ENCODE results near the gene DARS1.

DARS1 gene

DNA sequence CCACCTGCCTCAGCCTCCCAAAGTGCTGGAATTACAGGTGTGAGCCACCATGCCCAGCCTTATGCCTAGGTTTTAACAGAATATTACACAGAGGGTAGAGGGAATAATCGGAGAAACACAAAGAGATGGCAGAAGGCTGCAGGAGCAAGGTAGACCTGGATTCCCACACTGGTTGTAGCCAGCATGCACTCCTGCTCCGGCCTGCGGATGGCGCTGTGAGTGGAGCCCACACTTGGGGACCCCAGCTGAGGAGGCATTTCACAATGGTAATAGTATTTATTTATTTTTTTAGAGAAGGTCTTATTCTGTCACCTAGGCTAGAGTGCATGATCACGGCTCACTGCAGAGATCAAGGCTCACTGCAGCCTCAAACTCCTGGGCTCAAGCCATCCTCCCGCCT, 38.8 kb upstream of the DARS1 start:
- Histone ChIP-seq H3K27me3 (ENCODE audit: control insufficient read depth, insufficient read depth, low read length) (peaks cover 3% of the 10 kb centered on the region), H3K4me1 (ENCODE audit: control insufficient read depth, insufficient read depth, low read length) (peaks cover 7% of the 10 kb centered on the region), H3K36me3 (ENCODE audit: control insufficient read depth, insufficient read depth, low read length) (no peaks in the 10 kb centered on the region), H3K9ac (ENCODE audit: low read depth, low read length) (no peak overlapping the region), H3K9me3 (ENCODE audit: control insufficient read depth, insufficient read depth, low read length) (no peaks in the 10 kb centered on the region), H3K4me3 (ENCODE audit: low read depth, low read length) (no peak overlapping the region)

- no peaks in the 10 kb centered on the region for H3K9me3 ChIP-seq (ENCODE audit: control insufficient read depth, insufficient read depth, low read length)
- H3K9ac ChIP-seq (ENCODE audit: low read depth, low read length): no peak overlapping the region
These were observed 38.0 kb upstream of the DARS1 start for GRCh38 chr2:136023416-136023815.

DNA sequence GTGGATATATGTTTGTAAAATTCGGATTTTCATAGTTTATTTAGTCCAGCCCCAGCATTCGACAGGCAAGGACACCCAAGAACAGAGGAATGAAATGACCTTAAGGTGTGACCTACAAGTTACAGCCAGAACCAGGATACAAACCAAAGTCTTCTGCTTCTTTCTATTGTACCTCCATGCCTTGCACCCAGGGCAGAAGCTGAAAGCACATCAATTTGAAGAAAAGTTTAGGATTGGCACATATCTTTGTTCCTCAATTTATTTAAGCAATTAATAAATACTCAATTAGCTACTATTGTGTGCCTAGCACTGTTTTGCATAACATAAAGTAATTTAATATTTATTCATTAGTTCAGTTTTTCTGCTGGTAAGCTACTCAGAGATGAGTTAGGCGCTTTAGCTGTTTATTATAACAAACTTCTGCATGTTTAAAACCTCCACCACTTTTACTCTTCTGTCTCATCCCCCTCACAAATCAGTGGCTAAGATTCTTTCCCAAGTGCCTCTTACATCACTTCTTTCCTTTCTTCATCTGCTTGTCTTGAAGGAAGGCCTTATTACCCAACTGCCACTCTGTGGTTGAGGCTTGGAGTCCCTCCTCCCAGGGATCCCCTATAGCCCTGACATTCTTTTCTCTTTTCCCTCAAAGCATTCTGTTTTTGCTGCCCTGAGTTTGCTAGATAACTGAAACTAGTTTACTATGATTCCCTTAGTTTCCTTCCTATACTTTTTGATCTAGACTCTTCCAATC, 37.1 kb upstream of the DARS1 start:
- peaks cover 7% of the 10 kb centered on the region for H3K4me1 ChIP-seq (ENCODE audit: control insufficient read depth, insufficient read depth, low read length)
- H3K9ac ChIP-seq (ENCODE audit: low read depth, low read length): no peak overlapping the region
- peaks cover 3% of the 10 kb centered on the region for H3K27me3 ChIP-seq (ENCODE audit: control insufficient read depth, insufficient read depth, low read length)
- H3K9me3 ChIP-seq (ENCODE audit: control insufficient read depth, insufficient read depth, low read length): no peaks in the 10 kb centered on the region
- H3K4me3 ChIP-seq (ENCODE audit: low read depth, low read length): no peak overlapping the region
- no peaks in the 10 kb centered on the region for H3K36me3 ChIP-seq (ENCODE audit: control insufficient read depth, insufficient read depth, low read length)

More at GRCh38 chr2:136023416-136023815, 38.0 kb upstream of the DARS1 start:
- Histone ChIP-seq H3K4me1 (ENCODE audit: control insufficient read depth, insufficient read depth, low read length) (peaks cover 7% of the 10 kb centered on the region), H3K27me3 (ENCODE audit: control insufficient read depth, insufficient read depth, low read length) (peaks cover 3% of the 10 kb centered on the region), H3K36me3 (ENCODE audit: control insufficient read depth, insufficient read depth, low read length) (no peaks in the 10 kb centered on the region), H3K4me3 (ENCODE audit: low read depth, low read length) (no peak overlapping the region)

GRCh38 chr2:136021976-136022375, 36.5 kb upstream of the DARS1 start:
- Histone ChIP-seq H3K4me3 (ENCODE audit: low read depth, low read length) (no peak overlapping the region), H3K27me3 (ENCODE audit: control insufficient read depth, insufficient read depth, low read length) (peaks cover 3% of the 10 kb centered on the region), H3K9ac (ENCODE audit: low read depth, low read length) (no peak overlapping the region), H3K4me1 (ENCODE audit: control insufficient read depth, insufficient read depth, low read length) (peaks cover 7% of the 10 kb centered on the region), H3K9me3 (ENCODE audit: control insufficient read depth, insufficient read depth, low read length) (no peaks in the 10 kb centered on the region), H3K36me3 (ENCODE audit: control insufficient read depth, insufficient read depth, low read length) (no peaks in the 10 kb centered on the region)

DNA sequence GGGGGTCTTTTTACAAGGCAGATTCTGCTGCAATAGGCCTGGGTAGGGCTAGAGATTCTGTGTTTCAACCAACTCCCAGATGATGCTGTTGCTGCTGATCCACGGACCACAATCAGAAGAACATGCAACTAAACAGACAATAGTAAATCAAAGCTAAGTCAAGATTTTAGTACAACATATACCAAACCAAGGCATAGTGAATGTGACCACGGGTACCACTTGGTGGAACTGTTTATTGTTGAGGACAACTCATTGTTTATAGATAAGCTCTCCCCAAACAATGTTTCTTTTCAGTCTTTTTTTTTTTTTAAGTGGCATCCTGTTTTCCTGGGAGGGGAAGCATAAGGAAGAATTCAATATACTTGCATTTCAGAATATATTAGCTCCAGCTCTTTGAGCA, 36.0 kb upstream of the DARS1 start:
- Histone ChIP-seq H3K36me3 (ENCODE audit: control insufficient read depth, insufficient read depth, low read length) (no peaks in the 10 kb centered on the region), H3K27me3 (ENCODE audit: control insufficient read depth, insufficient read depth, low read length) (peaks cover 3% of the 10 kb centered on the region), H3K9me3 (ENCODE audit: control insufficient read depth, insufficient read depth, low read length) (no peaks in the 10 kb centered on the region), H3K4me3 (ENCODE audit: low read depth, low read length) (no peak overlapping the region), H3K9ac (ENCODE audit: low read depth, low read length) (no peak overlapping the region), H3K4me1 (ENCODE audit: control insufficient read depth, insufficient read depth, low read length) (peaks cover 7% of the 10 kb centered on the region)

DNA sequence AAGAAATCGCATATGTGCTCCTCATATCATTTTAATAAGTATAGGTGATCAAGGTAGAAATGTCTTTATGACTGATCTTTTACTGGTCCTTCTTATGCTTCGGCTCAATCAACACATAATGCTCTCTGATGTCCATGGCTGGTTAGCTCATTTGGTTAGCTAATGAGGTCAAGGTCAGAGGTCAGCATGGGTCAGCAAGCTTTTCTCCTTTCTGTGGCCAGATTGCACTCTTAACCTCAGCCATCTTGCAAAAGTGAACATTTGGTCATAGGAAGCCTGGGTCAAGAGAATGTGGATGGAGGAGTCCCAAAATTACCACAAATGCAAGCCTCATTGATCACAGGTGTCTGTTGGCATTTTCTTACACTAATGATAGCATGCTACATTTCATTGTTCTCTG, 35.4 kb upstream of the DARS1 start:
- peaks cover 4% of the 10 kb centered on the region for H3K4me1 ChIP-seq (ENCODE audit: control insufficient read depth, insufficient read depth, low read length)
- no peaks in the 10 kb centered on the region for H3K9me3 ChIP-seq (ENCODE audit: control insufficient read depth, insufficient read depth, low read length)
- no peaks in the 10 kb centered on the region for H3K27me3 ChIP-seq (ENCODE audit: control insufficient read depth, insufficient read depth, low read length)
- no peak overlapping the region for H3K9ac ChIP-seq (ENCODE audit: low read depth, low read length)
- H3K4me3 ChIP-seq (ENCODE audit: low read depth, low read length): no peak overlapping the region
- no peaks in the 10 kb centered on the region for H3K36me3 ChIP-seq (ENCODE audit: control insufficient read depth, insufficient read depth, low read length)

DNA sequence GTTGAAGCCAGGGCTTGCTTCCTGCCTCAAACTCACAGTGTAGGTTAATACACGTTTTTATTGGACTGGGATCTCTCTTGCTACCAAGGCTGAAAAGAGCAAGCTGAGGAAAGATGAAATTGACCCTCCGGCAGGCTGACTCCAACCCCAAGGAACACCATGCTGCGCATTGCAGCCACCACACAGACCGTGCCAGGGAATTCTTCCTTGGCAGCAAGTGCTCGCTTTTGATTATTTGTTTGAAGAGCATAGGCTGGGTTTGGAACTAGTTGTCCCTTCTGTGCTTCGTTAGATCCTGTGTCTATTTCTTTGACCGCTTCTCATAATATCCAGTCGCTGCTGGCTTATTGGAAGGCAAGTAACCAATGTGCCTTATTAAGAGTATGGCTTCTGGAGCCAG, 34.4 kb upstream of the DARS1 start:
- H3K9me3 ChIP-seq (ENCODE audit: control insufficient read depth, insufficient read depth, low read length): no peaks in the 10 kb centered on the region
- no peaks in the 10 kb centered on the region for H3K36me3 ChIP-seq (ENCODE audit: control insufficient read depth, insufficient read depth, low read length)
- peaks cover 2% of the 10 kb centered on the region for H3K4me1 ChIP-seq (ENCODE audit: control insufficient read depth, insufficient read depth, low read length)
- H3K27me3 ChIP-seq (ENCODE audit: control insufficient read depth, insufficient read depth, low read length): no peaks in the 10 kb centered on the region
- no peak overlapping the region for H3K9ac ChIP-seq (ENCODE audit: low read depth, low read length)
- H3K4me3 ChIP-seq (ENCODE audit: low read depth, low read length): no peak overlapping the region

- no peaks in the 10 kb centered on the region for H3K36me3 ChIP-seq (ENCODE audit: control insufficient read depth, insufficient read depth, low read length)
- H3K9me3 ChIP-seq (ENCODE audit: control insufficient read depth, insufficient read depth, low read length): no peaks in the 10 kb centered on the region
- no peak overlapping the region for H3K4me3 ChIP-seq (ENCODE audit: low read depth, low read length)
- no peak overlapping the region for H3K9ac ChIP-seq (ENCODE audit: low read depth, low read length)
- H3K27me3 ChIP-seq (ENCODE audit: control insufficient read depth, insufficient read depth, low read length): no peaks in the 10 kb centered on the region
- H3K4me1 ChIP-seq (ENCODE audit: control insufficient read depth, insufficient read depth, low read length): no peaks in the 10 kb centered on the region
These were observed 33.9 kb upstream of the DARS1 start for GRCh38 chr2:136019306-136019705.

DNA sequence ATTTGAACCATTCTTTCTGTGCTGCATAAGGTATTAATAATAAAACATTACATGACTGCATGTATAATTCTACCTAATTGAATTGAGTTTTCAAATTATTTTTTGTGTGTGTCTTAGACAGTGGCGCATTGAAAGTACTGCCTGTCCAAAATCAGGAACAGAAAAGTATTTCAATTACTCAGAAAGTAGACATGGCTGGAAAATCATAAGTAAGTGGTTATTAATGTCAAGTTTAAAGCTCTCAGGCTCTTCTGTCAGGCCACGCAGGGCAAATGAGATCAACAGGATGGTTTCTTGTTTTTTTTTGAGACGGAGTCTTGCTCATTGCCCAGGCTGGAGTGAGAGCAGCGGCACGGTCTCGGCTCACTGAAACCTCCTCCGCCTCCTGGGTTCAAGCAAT, 32.4 kb upstream of the DARS1 start:
- Histone ChIP-seq H3K4me3 (ENCODE audit: low read depth, low read length) (no peak overlapping the region), H3K27me3 (ENCODE audit: control insufficient read depth, insufficient read depth, low read length) (no peaks in the 10 kb centered on the region), H3K9me3 (ENCODE audit: control insufficient read depth, insufficient read depth, low read length) (no peaks in the 10 kb centered on the region), H3K36me3 (ENCODE audit: control insufficient read depth, insufficient read depth, low read length) (no peaks in the 10 kb centered on the region), H3K4me1 (ENCODE audit: control insufficient read depth, insufficient read depth, low read length) (no peaks in the 10 kb centered on the region), H3K9ac (ENCODE audit: low read depth, low read length) (no peak overlapping the region)

DNA sequence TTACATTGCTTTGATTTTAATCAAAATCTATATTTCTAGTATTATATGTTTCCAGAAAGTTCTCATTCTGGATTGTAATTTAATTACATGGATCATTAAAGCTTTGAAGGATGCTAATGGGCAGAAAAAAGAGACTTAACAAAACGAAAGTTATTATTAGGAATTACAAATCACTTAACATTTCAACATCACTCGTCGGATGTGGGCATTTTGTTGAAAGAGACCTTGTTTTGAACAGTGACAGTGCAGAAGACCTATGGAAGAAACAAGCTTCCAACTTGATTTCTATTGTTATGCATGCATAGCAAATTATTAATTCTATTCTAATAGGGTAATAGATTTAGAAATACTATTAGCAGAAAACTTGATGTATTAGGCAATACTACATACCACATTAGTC, 31.4 kb upstream of the DARS1 start:
- no peak overlapping the region for H3K9ac ChIP-seq (ENCODE audit: low read depth, low read length)
- H3K4me1 ChIP-seq (ENCODE audit: control insufficient read depth, insufficient read depth, low read length): no peaks in the 10 kb centered on the region
- no peak overlapping the region for H3K4me3 ChIP-seq (ENCODE audit: low read depth, low read length)

GRCh38 chr2:136016427-136016826, 31.0 kb upstream of the DARS1 start:
- no peak overlapping the region for H3K9ac ChIP-seq (ENCODE audit: low read depth, low read length)
- H3K4me1 ChIP-seq (ENCODE audit: control insufficient read depth, insufficient read depth, low read length): no peaks in the 10 kb centered on the region
- no peaks in the 10 kb centered on the region for H3K9me3 ChIP-seq (ENCODE audit: control insufficient read depth, insufficient read depth, low read length)
- H3K36me3 ChIP-seq (ENCODE audit: control insufficient read depth, insufficient read depth, low read length): no peaks in the 10 kb centered on the region
- no peak overlapping the region for H3K4me3 ChIP-seq (ENCODE audit: low read depth, low read length)
- no peaks in the 10 kb centered on the region for H3K27me3 ChIP-seq (ENCODE audit: control insufficient read depth, insufficient read depth, low read length)

More for the DNA sequence above, 31.4 kb upstream of the DARS1 start:
- no peaks in the 10 kb centered on the region for H3K27me3 ChIP-seq (ENCODE audit: control insufficient read depth, insufficient read depth, low read length)
- H3K36me3 ChIP-seq (ENCODE audit: control insufficient read depth, insufficient read depth, low read length): no peaks in the 10 kb centered on the region
- H3K9me3 ChIP-seq (ENCODE audit: control insufficient read depth, insufficient read depth, low read length): no peaks in the 10 kb centered on the region

- H3K4me3 ChIP-seq (ENCODE audit: low read depth, low read length): no peak overlapping the region
- no peaks in the 10 kb centered on the region for H3K9me3 ChIP-seq (ENCODE audit: control insufficient read depth, insufficient read depth, low read length)
- no peaks in the 10 kb centered on the region for H3K4me1 ChIP-seq (ENCODE audit: control insufficient read depth, insufficient read depth, low read length)
- no peak overlapping the region for H3K9ac ChIP-seq (ENCODE audit: low read depth, low read length)
- no peaks in the 10 kb centered on the region for H3K27me3 ChIP-seq (ENCODE audit: control insufficient read depth, insufficient read depth, low read length)
- no peaks in the 10 kb centered on the region for H3K36me3 ChIP-seq (ENCODE audit: control insufficient read depth, insufficient read depth, low read length)
These were observed 30.3 kb upstream of the DARS1 start for GRCh38 chr2:136015699-136016098.
